GM12865 (cell line): ENCODE measurements around the gene SLC25A46.

Experiments used
- DNase-seq: peaks from one replicate; pipeline ENCODE4 v3.0.0; 2010; ENCODE audit warnings: low read depth
- H3K4me3 ChIP-seq: 2 replicates; pipeline ENCODE4 v1.5.1; 2011; ENCODE audit warnings: mild to moderate bottlenecking, low read depth, low read length, control low read depth
- TF ChIP-seq, protein P1 (sequence below): IDR thresholded peaks from 2 replicates; pipeline ENCODE4 v1.5.1; 2011; ENCODE audit warnings: low read length, control low read depth, low read depth, inconsistent platforms; ENCODE audit not compliant: insufficient read depth; ENCODE audit errors: missing control alignments

The SLC25A46 gene

DNA sequence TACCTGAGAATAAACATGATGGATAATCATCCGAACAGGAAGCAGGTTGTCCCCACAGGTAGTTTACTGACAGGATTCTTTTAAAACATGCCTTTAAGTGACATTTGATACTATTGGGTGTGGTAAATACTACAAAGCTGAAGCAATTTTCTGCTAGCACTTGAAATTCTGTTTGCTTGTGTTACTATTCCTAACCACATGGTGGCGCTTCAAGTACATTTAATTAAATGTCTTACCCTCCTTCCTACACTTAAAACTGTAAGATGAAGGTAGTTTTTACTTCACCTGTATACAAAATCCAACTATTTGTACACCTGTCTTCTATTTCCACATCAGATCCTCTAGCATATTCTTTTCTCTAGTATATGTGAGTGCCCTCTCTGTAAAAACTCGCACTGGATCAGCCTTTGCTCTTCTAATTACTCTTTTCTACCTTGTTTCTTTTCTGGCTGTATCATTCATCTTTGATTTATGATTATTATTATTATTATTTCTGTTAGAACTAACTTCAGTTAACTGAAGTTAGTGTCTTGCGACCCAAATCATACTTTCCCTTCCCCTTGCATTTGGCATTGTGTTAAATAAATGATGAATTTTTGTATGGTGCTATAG lies 18.4 kb downstream of the SLC25A46 start:
- no peak overlapping the region for H3K4me3 ChIP-seq
- TF ChIP-seq, protein P1, sequence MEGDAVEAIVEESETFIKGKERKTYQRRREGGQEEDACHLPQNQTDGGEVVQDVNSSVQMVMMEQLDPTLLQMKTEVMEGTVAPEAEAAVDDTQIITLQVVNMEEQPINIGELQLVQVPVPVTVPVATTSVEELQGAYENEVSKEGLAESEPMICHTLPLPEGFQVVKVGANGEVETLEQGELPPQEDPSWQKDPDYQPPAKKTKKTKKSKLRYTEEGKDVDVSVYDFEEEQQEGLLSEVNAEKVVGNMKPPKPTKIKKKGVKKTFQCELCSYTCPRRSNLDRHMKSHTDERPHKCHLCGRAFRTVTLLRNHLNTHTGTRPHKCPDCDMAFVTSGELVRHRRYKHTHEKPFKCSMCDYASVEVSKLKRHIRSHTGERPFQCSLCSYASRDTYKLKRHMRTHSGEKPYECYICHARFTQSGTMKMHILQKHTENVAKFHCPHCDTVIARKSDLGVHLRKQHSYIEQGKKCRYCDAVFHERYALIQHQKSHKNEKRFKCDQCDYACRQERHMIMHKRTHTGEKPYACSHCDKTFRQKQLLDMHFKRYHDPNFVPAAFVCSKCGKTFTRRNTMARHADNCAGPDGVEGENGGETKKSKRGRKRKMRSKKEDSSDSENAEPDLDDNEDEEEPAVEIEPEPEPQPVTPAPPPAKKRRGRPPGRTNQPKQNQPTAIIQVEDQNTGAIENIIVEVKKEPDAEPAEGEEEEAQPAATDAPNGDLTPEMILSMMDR = peak; percentile 57
- peak; percentile 73 for DNase-seq

GRCh38 chr5:110760158-110760557 lies 21.4 kb downstream of the SLC25A46 start:
- no peak for DNase-seq
- no peak overlapping the region for H3K4me3 ChIP-seq
- TF ChIP-seq, protein P1 = no peak

DNA sequence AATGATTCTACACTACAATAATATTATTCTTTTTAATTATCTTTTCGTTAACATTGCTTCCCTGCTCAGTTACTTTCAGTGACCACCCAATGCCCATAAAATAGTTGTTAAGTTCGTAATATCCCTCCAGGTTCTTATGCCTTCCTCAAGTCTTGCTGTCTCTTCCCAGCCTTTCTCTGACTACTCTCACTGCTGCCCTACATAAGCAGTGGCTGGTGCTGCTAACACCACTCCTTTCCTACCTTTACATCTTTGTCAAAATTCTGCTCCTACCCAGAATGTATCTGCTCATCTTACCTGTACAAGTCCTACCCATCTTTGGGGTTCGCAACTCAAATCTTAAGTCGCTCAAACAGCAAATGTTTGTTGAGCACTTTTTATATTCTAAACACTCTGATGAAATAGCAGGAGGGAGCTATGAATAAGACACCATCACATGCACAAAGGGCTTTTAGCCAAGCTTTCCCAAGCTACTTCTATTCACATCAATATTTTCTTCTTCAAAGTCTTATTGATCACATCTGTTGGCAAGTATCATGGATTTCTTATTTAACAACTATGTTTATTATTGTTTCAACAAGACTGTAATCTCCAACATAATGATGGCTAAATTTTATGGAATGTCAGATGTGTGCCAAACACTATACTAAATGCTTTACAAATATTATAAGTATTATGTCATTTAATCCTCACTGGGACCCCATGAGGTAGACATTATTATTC lies 29.5 kb downstream of the SLC25A46 start:
- no peak for DNase-seq
- TF ChIP-seq, protein P1 = no peak
- H3K4me3 ChIP-seq = no peak overlapping the region

DNA sequence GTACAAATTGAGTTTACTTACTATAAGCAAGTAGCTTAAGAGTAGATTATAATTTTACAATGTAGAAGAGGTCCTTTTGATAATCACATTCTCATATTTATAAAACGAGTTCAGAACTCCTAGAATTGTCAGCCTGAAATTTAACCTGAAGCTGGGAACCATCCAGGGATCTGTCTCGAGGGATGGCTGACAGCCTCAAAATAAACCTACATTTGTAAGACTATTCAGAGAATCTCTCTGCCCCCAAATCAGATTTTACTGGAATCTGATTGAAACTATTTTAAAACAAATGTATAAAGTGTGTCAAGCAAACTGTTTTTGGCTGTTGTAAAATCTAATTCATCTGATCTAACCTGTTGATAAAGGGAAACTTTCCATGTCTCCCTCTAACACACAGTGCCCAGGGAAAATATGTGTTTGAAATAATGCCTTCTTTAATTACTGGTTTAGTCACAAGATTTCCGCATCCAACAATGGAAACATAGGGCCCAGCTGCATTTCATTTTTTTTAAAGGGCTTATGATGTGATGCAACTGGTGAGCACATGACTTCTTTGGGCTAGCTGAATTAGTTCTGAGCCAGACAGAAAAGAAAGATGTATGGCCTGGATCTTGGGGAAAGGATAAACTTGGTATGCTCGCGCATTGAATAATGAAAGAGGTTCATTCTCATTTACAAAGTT lies 30.3 kb downstream of the SLC25A46 start:
- TF ChIP-seq, protein P1 = no peak
- no peak for DNase-seq
- no peak overlapping the region for H3K4me3 ChIP-seq

GRCh38 chr5:110770286-110770685 lies 31.5 kb downstream of the SLC25A46 start:
- TF ChIP-seq, protein P1 = no peak
- H3K4me3 ChIP-seq = no peak overlapping the region
- DNase-seq = no peak

- H3K4me3 ChIP-seq = no peak overlapping the region
- TF ChIP-seq, protein P1 = no peak
- DNase-seq = no peak
These were observed 46.1 kb downstream of the SLC25A46 start for GRCh38 chr5:110784901-110785300.
